ENCODE measurements around the gene PSMC5.
A peak's percentile ranks its signal among the peaks of the same experiment; 100 is the strongest.

PSMC5 gene

GRCh38 chr17:63821804-63822203, 5.4 kb upstream of the PSMC5 start:
- no peak for DNase-seq

GRCh38 chr17:63822537-63822936, 4.7 kb upstream of the PSMC5 start:
- no peak for DNase-seq

GRCh38 chr17:63823659-63824331, 3.4 kb upstream of the PSMC5 start:
- no peak for DNase-seq

- DNase-seq, result no peak
Observed at GRCh38 chr17:63824362-63824761, 2.9 kb upstream of the PSMC5 start.

- no peak for DNase-seq
Observed at GRCh38 chr17:63826468-63827001, 696 bp upstream of the PSMC5 start.

GRCh38 chr17:63827801-63828221, 580 bp downstream of the PSMC5 start:
- no peak for DNase-seq

- no peak for DNase-seq
Observed at GRCh38 chr17:63828936-63829335, 1.7 kb downstream of the PSMC5 start.

- no peak for DNase-seq
Observed at GRCh38 chr17:63830278-63830677, 3.0 kb downstream of the PSMC5 start.

GRCh38 chr17:63830904-63831491, 3.8 kb downstream of the PSMC5 start:
- DNase-seq, result no peak

GRCh38 chr17:63831505-63831904, 4.3 kb downstream of the PSMC5 start:
- no peak for DNase-seq

GRCh38 chr17:63832014-63832413, 4.8 kb downstream of the PSMC5 start:
- DNase-seq, result no peak

GRCh38 chr17:63832455-63832854, 5.2 kb downstream of the PSMC5 start:
- no peak for DNase-seq

- DNase-seq, result no peak
Observed at GRCh38 chr17:63833026-63833740, 6.0 kb downstream of the PSMC5 start.

GRCh38 chr17:63833741-63834373, 6.6 kb downstream of the PSMC5 start:
- no peak for DNase-seq

GRCh38 chr17:63834431-63835166, 7.4 kb downstream of the PSMC5 start:
- peak; percentile 11 for DNase-seq

GRCh38 chr17:63835167-63835720, 8.0 kb downstream of the PSMC5 start:
- no peak for DNase-seq

GRCh38 chr17:63836811-63837210, 9.6 kb downstream of the PSMC5 start:
- no peak for DNase-seq

- DNase-seq, result no peak
Observed at GRCh38 chr17:63837480-63837879, 10.2 kb downstream of the PSMC5 start.

- no peak for DNase-seq
Observed at GRCh38 chr17:63837962-63838600, 10.8 kb downstream of the PSMC5 start.

- no peak for DNase-seq
Observed at GRCh38 chr17:63838631-63839171, 11.5 kb downstream of the PSMC5 start.

- DNase-seq, result no peak
Observed at GRCh38 chr17:63840591-63841349, 13.5 kb downstream of the PSMC5 start.
